ACC112 (cell line): ENCODE measurements around the gene HSCB.
"Not testable (repeated sequence)": the region's sequence is repeated elsewhere in the genome, so short reads cannot be mapped to it uniquely, and the experiment has no call there.

Source experiments
- H2AFZ ChIP-seq: fragments of 200-600 bp; sonication (generic); one replicate; pipeline ENCODE4 v1.6.0; 2017; ENCODE audit warnings: antibody characterized with exemption, low read length; ENCODE audit not compliant: unreplicated experiment
- H3K27ac ChIP-seq: fragments of 200-600 bp; sonication (generic); 2 replicates; pipeline ENCODE4 v1.5.1; 2014; ENCODE audit warnings: low read depth, mild to moderate bottlenecking, antibody characterized with exemption, low read length, moderate library complexity
- H3K27me3 ChIP-seq: fragments of 200-600 bp; sonication (generic); 2 replicates; pipeline ENCODE4 v1.6.1; 2014; ENCODE audit warnings: mild to moderate bottlenecking, antibody characterized with exemption, low read length, moderate library complexity, mixed read lengths; ENCODE audit not compliant: insufficient read depth
- H3K36me3 ChIP-seq: fragments of 200-600 bp; sonication (generic); 2 replicates; pipeline ENCODE4 v1.6.1; 2016; ENCODE audit warnings: mild to moderate bottlenecking, antibody characterized with exemption, low read length, moderate library complexity, mixed read lengths; ENCODE audit not compliant: insufficient read depth
- H3K4me1 ChIP-seq: fragments of 200-600 bp; sonication (generic); one replicate; pipeline ENCODE4 v1.6.1; 2016; ENCODE audit warnings: low read length, mixed read lengths; ENCODE audit not compliant: insufficient read depth, unreplicated experiment, control insufficient read depth
- H3K4me3 ChIP-seq: fragments of 200-600 bp; sonication (generic); 2 replicates; pipeline ENCODE4 v1.5.1; 2014; ENCODE audit warnings: mild to moderate bottlenecking, low read depth, low read length
- H3K79me2 ChIP-seq: fragments of 200-600 bp; sonication (generic); one replicate; pipeline ENCODE4 v1.6.0; 2016; ENCODE audit warnings: low read length; ENCODE audit not compliant: control insufficient read depth, unreplicated experiment, insufficient read depth

The HSCB gene

DNA sequence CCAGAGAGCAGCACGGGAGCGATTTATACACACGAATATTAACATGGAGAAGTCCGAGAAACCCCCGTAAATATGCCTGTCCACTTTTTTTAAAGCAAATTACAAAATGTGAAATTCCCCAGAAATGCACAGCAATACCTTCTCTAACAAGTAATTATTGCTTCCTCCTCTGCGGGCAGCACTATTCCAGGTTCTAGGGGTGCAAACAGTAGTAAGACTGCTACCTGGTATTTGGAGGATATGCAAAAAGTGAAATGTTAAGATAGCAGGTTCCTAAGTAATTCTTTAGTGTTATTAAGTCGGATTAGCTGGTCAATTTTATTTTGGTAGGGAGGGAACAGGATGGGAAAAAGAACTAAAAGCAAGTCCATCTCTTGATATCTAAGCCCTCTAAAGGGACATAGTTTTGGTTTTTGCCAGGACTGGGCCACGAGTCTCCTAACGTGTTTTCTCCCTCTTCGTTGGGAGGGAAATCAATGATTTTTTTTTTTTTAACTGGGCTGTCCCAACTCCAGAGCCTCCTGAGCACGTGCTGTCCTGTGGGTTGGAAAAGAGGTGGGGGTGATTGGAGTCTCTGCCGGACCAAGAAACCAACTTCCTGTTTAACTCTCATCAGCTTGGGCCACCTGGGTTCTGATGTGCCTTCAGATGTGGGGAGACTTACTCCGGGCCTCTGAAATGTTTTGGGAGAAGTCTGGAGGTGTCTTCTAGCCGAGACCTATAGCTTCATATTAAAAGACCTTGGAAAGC, 60.2 kb downstream of the HSCB start:
- Histone ChIP-seq H3K36me3 (peaks cover 8% of the 10 kb centered on the region), H3K27ac (no peak overlapping the region), H3K4me3 (peak overlapping the region; percentile 61), H2AFZ (no peak overlapping the region), H3K27me3 (no peaks in the 10 kb centered on the region), H3K4me1 (peaks cover 12% of the 10 kb centered on the region), H3K79me2 (peaks cover 40% of the 10 kb centered on the region)

DNA sequence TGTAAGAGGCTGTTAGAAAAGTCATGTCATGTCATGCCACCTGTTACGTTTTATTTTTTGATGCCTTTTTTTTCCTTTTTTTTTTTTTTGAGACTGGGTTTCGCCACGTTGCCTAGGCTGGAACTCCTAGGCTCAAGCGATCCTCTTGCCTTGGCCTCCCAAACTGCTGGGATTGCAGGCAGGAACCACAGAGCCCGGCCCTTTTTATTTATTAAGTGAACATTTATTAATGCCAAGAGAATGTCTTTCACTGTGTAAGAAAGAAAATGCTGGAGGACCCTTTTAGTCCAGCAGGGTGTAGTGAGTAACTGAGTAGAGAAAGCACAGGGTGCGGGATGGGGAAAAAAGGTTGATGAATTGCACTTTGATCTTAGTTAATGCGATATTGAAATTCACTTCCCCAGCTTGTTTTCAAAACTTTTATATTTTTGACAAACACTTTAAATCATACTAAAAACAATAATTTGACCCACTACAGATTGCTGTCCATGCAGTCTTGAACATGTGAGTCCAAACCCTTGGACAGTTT, 60.8 kb downstream of the HSCB start:
- Histone ChIP-seq H3K27me3 (no peaks in the 10 kb centered on the region), H3K27ac (no peak overlapping the region), H3K79me2 (peaks cover 36% of the 10 kb centered on the region), H2AFZ (no peak overlapping the region), H3K36me3 (peaks cover 4% of the 10 kb centered on the region; the same call in 1 of the 2 replicates), H3K4me1 (peaks cover 10% of the 10 kb centered on the region), H3K4me3 (no peak overlapping the region; the same call in 1 of the 2 replicates)

DNA sequence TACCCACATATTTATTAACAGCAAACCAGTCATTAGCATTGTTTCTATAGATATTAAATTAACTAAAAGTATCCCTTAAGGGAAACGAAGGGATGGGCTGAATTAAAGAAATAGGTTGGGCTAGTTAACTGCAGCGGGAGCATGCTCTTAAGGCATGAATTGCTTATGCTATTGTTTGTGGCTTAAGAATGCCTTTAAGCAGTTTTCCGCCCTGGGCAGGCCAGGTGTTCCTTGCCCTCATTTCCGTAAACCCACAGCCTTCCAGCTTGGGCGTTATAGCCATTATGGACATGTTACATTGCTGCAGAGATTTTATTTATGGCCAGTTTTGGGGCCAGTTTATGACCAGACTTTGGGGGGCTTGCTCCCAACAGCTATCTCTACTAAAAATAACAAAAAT, 63.6 kb downstream of the HSCB start:
- H3K4me3 ChIP-seq, H3K27ac ChIP-seq, H3K4me1 ChIP-seq, H3K36me3 ChIP-seq, H2AFZ ChIP-seq, H3K27me3 ChIP-seq: not testable (repeated sequence)
- peaks cover 13% of the 10 kb centered on the region for H3K79me2 ChIP-seq
